Activated T-cell treated with anti-CD3 and anti-CD28 coated beads, Interleukin-2, amount 50 U/mL, for 4 hours (primary cell): ENCODE data around the gene SPRED2. TPM values are rescaled to one million over a fixed set of nuclear protein-coding genes. Genes with fewer than 3 reads are reported as not detected.

Source experiments
- ATAC-seq, 2 donors: fragments of 200-7000 bp; cut with Tn5 transposase; one replicate each; pipeline ENCODE4 v1.10.0; 2021
- DNase-seq: peaks from one replicate; pipeline ENCODE4 v3.0.0-alpha.2; 2020
- H3K27me3 Mint-ChIP-seq: one replicate; pipeline ENCODE4 v1.8.0; 2021; ENCODE audit warnings: low read depth, mixed read lengths
- H3K36me3 Mint-ChIP-seq: one replicate; pipeline ENCODE4 v1.8.0; 2022; ENCODE audit warnings: mixed read lengths; ENCODE audit not compliant: insufficient read depth
- H3K4me1 Mint-ChIP-seq: one replicate; pipeline ENCODE4 v1.8.0; 2021; ENCODE audit warnings: low read depth, mixed read lengths
- H3K4me3 Mint-ChIP-seq: one replicate; pipeline ENCODE4 v1.8.0; 2021; ENCODE audit warnings: mild to moderate bottlenecking, moderate library complexity, mixed read lengths
- H3K9me3 Mint-ChIP-seq: one replicate; pipeline ENCODE4 v1.8.0; 2021; ENCODE audit warnings: mixed read lengths
- total RNA-seq, 3 donors: library from RNA; stranded (reverse); gene quantifications; one replicate each; pipeline ENCODE4 v1.2.1, GENCODE V29; 2021

Gene SPRED2
- total RNA-seq, 3 donors from 2014 or later = 10.4 to 11.0 (median 10.9) TPM

DNA sequence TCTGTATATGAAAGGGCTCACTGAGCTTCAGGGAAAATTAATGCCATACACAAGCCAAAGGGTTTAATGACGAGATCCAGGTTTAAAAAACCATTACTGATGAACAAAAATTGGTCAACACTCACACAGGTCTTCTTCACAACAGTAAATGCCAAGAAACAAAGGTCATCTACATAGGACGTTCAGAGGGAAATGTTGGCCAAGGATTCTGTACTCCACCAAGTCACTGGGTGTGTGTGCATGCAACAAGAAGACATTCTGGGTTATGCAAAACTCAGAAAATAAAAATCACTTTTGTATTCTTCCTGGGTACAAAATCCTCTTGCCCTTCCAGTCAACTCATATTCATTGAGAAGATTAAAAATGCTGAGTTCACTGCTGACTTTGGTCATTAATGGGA, 126.5 kb downstream of the SPRED2 start:
- H3K4me1 Mint-ChIP-seq = peaks cover 19% of the 10 kb centered on the region
- H3K4me3 Mint-ChIP-seq = no peak overlapping the region
- no peaks in the 10 kb centered on the region for H3K36me3 Mint-ChIP-seq
- no peaks in the 10 kb centered on the region for H3K9me3 Mint-ChIP-seq
- DNase-seq = no peak
- no peak for ATAC-seq
- H3K27me3 Mint-ChIP-seq = no peaks in the 10 kb centered on the region

DNA sequence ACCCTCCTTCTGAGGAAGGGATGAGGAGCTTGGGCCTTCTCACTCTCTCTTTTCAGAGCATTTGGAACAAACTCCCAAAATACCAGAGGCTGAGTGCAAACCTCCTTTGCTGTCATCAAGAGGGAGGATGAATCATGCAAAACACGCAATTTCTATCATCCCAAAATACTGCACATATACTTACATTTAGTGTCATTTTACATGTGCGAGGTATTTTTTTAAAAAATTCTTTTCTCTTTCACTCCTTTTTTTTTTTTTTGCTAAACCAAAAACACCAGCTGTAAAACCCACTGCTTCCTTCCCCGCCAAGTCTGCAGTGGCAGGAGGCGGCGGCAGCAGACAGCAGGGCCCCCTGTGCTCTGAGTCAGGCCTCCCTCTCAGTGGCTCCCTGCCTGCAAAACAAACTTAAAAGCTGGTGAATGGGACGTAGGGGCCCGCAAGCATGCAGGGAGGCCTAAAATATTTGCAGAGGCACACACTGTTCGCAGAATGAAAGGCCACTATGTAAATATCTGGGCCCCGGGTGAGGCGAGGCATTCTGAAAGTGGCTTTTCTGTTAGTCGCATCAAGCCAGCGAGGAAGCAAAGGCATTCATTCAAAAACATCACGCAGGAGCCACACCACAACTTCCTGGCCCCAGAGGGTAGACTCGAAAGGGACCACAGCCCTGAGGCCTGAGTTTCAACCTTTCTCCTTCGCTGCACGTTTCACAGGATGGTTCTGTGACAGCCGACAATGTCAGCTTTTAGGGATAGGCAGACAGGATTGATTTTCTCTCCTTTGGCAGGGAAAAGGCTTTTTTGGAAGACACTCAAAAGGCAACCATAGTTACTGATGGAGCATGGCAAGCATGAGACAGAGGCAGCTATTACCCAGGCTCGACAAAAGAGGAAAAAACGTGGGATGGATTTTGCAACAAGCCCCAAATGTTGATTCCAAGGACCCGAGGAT, 131.4 kb downstream of the SPRED2 start:
- H3K27me3 Mint-ChIP-seq = peaks cover 5% of the 10 kb centered on the region

DNA sequence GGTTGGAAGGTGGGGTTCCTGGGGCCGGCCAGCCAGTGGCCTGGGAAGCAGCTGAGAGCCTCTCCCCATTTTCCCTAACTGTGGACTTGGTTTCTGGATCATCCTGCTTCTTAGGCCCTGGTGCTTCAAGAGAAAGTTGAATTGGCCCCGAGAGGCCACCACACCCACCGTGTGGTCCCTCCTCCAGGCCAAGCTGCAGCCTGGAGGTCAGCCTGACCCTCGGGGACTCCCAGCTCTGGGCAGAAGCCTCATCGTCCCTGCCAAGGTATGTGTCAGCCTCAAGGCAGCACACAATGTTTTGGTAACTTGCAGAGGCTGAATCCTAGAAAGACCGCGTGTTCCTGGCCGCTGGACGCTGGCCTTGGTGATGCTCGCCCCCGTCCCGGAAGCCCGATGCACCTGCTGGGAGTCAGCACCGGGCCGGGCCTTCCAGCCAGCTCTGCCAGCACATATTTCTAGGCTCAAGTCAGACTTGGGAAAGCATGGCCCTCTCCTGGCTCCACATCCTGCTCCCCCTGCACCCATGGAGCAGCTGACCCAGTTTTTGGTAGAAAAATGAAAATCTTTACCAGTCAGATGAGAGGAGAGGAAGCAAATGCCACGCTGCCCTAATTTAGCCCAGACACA, 132.2 kb downstream of the SPRED2 start:
- no peak for ATAC-seq
- peak overlapping the region; percentile 55 for H3K4me3 Mint-ChIP-seq
- DNase-seq = no peak
- H3K36me3 Mint-ChIP-seq = no peaks in the 10 kb centered on the region
- H3K4me1 Mint-ChIP-seq = peaks cover 45% of the 10 kb centered on the region
- no peaks in the 10 kb centered on the region for H3K9me3 Mint-ChIP-seq
- peaks cover 5% of the 10 kb centered on the region for H3K27me3 Mint-ChIP-seq

More for the DNA sequence above, 131.4 kb downstream of the SPRED2 start:
- Mint-ChIP-seq H3K4me3 (peak overlapping the region; percentile 55), H3K4me1 (peaks cover 45% of the 10 kb centered on the region), H3K36me3 (no peaks in the 10 kb centered on the region), H3K9me3 (no peaks in the 10 kb centered on the region)
- peak; percentile 62 for DNase-seq
- peak; percentile 94 for ATAC-seq

DNA sequence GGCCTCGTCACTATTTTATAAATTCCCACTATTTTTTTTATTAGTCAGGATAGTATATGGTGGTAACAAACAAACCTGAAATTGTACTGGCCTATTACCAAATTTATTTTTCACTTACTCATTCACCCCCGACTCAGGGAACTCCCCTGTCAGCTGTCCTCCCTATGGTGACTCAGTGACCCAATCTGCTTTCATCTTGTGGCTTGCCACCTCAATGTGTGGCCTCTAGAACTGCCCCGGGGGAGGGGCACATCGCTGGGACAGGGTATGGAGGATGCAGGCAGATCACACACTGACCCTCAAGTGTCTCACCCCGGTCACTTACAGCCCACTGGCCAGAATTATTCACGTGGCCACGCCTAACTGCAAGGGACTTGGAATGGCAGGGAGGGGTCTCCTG, 133.2 kb downstream of the SPRED2 start:
- Mint-ChIP-seq H3K9me3 (no peaks in the 10 kb centered on the region), H3K4me3 (peak overlapping the region; percentile 29), H3K4me1 (peaks cover 45% of the 10 kb centered on the region), H3K27me3 (peaks cover 10% of the 10 kb centered on the region), H3K36me3 (no peaks in the 10 kb centered on the region)
- peak; percentile 60 to 61 for ATAC-seq
- DNase-seq = no peak

DNA sequence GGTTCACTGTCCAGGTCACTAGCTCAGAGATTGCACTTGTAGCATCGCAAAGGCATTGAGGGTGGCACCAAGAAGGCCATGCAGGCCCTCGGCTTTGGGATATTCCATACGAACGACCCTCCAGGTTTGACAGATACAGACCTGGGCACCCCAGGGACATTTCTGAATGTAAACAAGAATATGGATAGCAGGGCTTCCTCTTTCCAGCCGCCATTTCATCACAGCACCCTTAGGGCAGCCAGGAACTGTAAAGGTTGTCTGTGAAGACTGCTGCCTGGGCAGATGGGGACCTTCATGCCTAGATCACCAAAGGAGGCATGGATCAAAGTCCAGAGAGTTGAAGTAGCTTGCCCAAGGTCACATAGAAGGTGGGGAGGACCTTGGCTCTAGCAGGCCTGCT, 134.3 kb downstream of the SPRED2 start:
- no peak for DNase-seq
- H3K36me3 Mint-ChIP-seq = no peaks in the 10 kb centered on the region
- no peak for ATAC-seq
- H3K4me3 Mint-ChIP-seq = no peak overlapping the region
- H3K27me3 Mint-ChIP-seq = peaks cover 10% of the 10 kb centered on the region
- H3K4me1 Mint-ChIP-seq = peaks cover 45% of the 10 kb centered on the region
- H3K9me3 Mint-ChIP-seq = no peaks in the 10 kb centered on the region

DNA sequence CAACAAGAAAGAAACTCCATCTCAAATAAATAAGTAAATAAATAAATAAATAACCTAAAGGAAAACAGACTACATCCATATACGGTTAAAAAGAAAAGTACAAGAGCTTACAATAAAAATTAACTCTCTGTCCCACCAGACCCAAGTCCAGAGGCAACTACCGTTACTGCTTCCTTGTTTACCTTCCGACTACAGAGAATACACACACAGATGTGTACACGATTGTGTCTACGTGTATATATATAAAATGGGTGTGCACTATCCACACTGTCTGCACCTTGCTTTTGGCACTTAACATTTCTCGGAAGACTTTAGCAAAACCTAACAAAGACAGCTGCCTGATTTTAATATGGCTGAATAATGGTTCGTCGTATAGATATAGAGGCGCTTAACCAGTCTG, 134.9 kb downstream of the SPRED2 start:
- DNase-seq = no peak
- peaks cover 41% of the 10 kb centered on the region for H3K4me1 Mint-ChIP-seq
- peaks cover 10% of the 10 kb centered on the region for H3K27me3 Mint-ChIP-seq
- ATAC-seq = no peak
- H3K9me3 Mint-ChIP-seq = no peaks in the 10 kb centered on the region
- no peak overlapping the region for H3K4me3 Mint-ChIP-seq
- H3K36me3 Mint-ChIP-seq = no peaks in the 10 kb centered on the region

DNA sequence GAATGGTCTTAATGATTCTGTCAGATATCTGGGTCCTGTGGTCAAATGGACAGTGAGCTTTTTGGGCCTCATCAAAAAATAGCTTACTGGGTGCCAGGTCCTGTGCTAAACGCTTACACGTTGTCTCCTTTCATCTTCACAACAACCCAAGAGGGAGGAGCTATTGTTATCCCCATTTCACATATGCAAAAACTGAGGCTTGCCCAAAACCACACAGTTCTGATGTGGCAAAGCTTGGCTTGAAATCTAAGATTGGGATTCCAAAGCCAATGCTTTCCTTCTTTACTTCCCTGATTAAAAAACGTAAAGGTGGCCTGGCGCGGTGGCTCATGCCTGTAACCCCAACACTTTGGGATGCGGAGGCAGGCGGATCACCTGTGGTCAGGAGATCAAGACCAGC, 135.4 kb downstream of the SPRED2 start:
- H3K36me3 Mint-ChIP-seq = no peaks in the 10 kb centered on the region
- ATAC-seq (no peak), DNase-seq (no peak)
- no peak overlapping the region for H3K4me3 Mint-ChIP-seq
- no peaks in the 10 kb centered on the region for H3K9me3 Mint-ChIP-seq
- H3K4me1 Mint-ChIP-seq = peaks cover 36% of the 10 kb centered on the region
- peaks cover 10% of the 10 kb centered on the region for H3K27me3 Mint-ChIP-seq

DNA sequence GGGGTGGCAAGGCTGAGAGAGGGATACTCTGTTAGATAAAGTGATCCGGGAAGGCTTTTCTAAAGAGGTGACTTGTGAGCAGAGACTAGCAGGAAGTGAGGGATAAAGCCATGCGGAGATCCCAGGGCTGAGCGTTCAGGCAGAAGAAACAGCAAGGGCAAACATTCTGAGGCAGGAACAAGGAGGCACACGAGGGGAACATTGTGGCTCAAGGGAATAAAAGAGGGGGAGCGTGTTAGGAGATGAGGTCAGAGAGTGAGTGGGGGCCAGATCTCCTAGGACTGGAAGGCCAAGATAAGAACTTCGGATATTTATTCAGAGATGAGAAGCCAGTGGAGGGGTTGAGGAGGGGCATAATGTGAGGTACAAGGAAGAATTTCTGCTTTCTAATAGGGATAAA, 137.7 kb downstream of the SPRED2 start:
- Mint-ChIP-seq H3K27me3 (peaks cover 10% of the 10 kb centered on the region), H3K4me3 (no peak overlapping the region), H3K9me3 (no peaks in the 10 kb centered on the region), H3K36me3 (no peaks in the 10 kb centered on the region), H3K4me1 (peaks cover 13% of the 10 kb centered on the region)
- no peak for DNase-seq
- no peak for ATAC-seq

DNA sequence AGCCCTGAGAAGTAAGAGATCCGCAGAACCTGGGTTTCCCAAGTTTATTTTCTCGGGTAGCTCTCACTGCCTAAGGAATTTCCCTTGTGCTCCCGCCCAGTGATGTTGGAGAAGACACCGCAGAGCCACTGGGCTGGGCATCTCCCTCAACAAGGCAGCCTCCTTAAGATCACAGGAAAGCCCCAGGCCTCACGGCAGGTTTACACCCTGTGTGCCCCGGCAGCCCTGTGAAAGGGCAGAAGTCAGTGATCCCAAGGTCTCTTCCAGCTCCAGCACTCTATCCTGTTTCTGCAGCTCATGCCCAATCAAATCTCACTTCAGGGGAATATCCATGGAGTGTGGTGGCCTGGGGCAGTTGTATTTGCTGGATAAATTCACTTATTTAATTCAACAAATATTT, 138.3 kb downstream of the SPRED2 start:
- peaks cover 8% of the 10 kb centered on the region for H3K27me3 Mint-ChIP-seq
- DNase-seq (no peak), ATAC-seq (no peak)
- H3K4me3 Mint-ChIP-seq = no peak overlapping the region
- no peaks in the 10 kb centered on the region for H3K9me3 Mint-ChIP-seq
- peaks cover 7% of the 10 kb centered on the region for H3K4me1 Mint-ChIP-seq
- H3K36me3 Mint-ChIP-seq = no peaks in the 10 kb centered on the region

DNA sequence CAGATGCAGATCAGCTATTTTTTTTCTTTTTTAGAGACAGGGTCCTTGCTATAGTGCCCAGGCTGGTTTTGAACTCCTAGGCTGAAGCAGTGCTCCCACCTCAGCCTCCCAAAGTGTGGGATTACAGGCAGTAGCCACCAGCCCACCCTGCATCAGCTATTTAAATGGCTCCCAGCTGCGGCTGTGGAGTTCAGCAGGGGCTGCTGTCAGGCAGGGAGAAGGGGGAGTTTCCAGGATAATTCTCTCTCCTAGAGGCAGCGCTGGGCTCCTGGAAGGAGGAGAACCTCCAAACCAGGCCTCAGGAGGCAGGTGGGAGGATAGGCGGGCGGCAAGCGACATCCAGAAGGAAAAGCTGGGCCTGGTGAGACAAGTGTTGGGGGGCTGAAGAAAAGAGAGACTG, 139.0 kb downstream of the SPRED2 start:
- no peak for DNase-seq
- no peaks in the 10 kb centered on the region for H3K9me3 Mint-ChIP-seq
- no peaks in the 10 kb centered on the region for H3K36me3 Mint-ChIP-seq
- no peak overlapping the region for H3K4me3 Mint-ChIP-seq
- H3K27me3 Mint-ChIP-seq = peaks cover 8% of the 10 kb centered on the region
- ATAC-seq = no peak
- peaks cover 4% of the 10 kb centered on the region for H3K4me1 Mint-ChIP-seq

DNA sequence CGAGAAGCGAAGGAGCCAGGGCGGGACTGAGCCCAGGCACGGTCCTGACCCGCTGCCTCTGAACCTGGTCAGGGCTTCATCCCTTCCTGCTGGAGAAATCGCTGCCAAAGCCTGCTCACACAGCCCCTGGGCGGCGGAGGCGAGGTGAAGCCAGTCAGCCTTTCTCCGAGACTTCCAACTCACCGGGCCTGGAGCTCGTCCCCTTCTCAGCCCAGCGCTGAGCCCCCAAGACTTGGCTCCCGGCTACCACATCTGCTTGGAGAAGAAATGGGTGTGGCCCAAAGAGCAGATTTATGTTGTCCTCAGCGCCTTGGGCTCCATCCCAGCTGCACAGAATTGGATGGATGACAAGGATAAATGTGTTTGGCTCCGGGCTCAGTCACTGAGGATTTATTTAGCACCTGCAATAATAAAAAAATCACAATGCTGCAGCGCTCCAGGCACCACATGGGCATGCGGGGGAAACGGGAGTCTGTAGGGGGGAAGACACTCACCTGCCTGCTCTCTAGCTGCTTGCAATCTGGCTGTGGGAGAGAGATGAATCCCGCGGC, 139.9 kb downstream of the SPRED2 start:
- peaks cover 2% of the 10 kb centered on the region for H3K4me1 Mint-ChIP-seq
- no peaks in the 10 kb centered on the region for H3K9me3 Mint-ChIP-seq
- H3K36me3 Mint-ChIP-seq = no peaks in the 10 kb centered on the region
- ATAC-seq (no peak), DNase-seq (no peak)
- peaks cover 8% of the 10 kb centered on the region for H3K27me3 Mint-ChIP-seq
- no peak overlapping the region for H3K4me3 Mint-ChIP-seq

DNA sequence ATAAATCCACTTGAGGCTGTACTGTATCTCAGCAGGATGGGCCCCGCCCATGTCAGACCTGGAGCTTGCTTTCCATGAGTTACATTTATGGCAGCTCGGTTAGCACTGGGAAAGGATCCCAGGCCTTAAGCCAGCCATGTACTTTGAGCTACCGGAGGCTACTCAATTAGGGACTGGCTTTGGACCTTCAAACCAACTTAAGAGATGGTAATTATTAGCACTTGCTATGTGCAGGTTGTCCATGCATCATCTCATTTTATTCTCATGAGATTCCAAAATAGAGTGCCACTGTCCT, 140.3 kb downstream of the SPRED2 start:
- Mint-ChIP-seq H3K4me3 (no peak overlapping the region), H3K9me3 (no peaks in the 10 kb centered on the region), H3K36me3 (no peaks in the 10 kb centered on the region), H3K27me3 (peaks cover 8% of the 10 kb centered on the region), H3K4me1 (peaks cover 2% of the 10 kb centered on the region)
- DNase-seq = no peak
- ATAC-seq = no peak

DNA sequence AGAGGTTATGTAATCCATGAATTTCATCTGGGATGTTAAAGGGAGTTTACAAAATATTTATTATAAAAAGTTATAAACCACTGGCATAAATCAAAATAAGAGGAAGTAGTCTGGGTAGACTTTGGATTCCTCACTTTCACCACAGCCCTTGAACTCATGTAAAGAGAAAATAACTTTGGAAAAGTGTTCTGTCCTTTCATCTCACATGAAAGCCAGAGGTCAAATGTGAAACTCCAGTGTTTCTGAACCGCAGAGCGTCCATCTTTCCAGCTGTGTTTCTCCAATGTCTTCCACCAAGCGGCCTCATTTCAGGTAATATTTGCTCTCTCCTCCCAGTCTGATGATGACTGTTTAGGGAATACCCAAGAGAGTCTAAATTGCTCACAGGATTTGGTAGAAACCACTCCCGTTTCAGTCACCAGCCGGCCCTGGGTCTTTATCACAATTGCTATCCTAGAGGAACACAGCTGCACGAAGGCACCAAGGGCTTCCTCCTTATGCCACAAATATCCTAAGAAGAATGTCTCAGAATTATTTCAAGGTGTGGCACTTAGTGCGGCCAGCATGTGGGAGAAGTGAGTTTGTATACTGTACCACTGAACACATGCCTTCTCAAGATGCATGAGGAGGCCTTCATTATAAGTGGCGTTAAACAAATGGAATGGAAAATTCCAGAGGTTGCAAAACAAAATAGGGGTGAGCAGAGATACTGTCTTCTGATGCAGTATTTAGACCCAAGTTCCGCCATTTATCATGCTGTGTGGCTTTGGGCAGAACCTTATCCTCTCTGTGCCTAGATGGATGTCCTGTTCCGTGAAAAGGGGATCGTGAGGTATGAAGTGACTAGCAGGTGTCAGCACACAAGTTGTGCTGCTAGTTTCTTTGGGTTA, 140.9 kb downstream of the SPRED2 start:
- H3K36me3 Mint-ChIP-seq = no peaks in the 10 kb centered on the region
- H3K27me3 Mint-ChIP-seq = peaks cover 8% of the 10 kb centered on the region
- H3K4me1 Mint-ChIP-seq = no peaks in the 10 kb centered on the region
- DNase-seq (no peak), ATAC-seq (no peak)
- no peak overlapping the region for H3K4me3 Mint-ChIP-seq
- H3K9me3 Mint-ChIP-seq = no peaks in the 10 kb centered on the region

DNA sequence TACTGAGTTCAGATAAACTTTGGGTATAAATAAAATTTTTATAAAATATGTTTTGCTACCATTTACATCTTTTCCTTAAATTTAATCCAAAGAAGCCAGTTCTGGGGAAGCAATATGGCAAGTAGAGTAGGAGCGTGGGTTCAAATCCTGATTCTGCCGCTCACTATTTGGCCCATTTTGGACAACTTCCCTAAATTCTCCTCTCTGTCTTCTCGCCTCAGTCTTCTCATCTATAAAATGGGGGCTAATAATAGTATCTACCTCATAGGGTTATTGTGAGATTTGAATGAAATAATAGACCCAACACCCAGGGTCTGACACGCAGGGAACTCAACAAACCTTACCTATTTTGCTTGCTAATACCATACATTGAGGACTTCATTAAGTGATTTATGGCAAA, 145.0 kb downstream of the SPRED2 start:
- H3K36me3 Mint-ChIP-seq = no peaks in the 10 kb centered on the region
- no peak for ATAC-seq

More for the DNA sequence above, 145.0 kb downstream of the SPRED2 start:
- no peaks in the 10 kb centered on the region for H3K9me3 Mint-ChIP-seq
- no peak overlapping the region for H3K4me3 Mint-ChIP-seq
- no peaks in the 10 kb centered on the region for H3K27me3 Mint-ChIP-seq
- H3K4me1 Mint-ChIP-seq = no peaks in the 10 kb centered on the region
- no peak for DNase-seq
